Measurements from ENCODE around the gene PSMC1. TPM values are rescaled to one million over a fixed set of nuclear protein-coding genes. Genes with fewer than 3 reads are reported as not detected.

PSMC1 gene
- total RNA-seq, 3 donors from 2014 or later, result 74.4 to 170 (median 117) TPM

GRCh38 chr14:90302529-90303303, 46.4 kb downstream of the PSMC1 start:
- intact Hi-C loops (cut with DNase I; ENCODE audit: low total_unique reads), result no loop called here
- Histone ChIP-seq H3K9me3 (no peaks in the 10 kb centered on the region), H3K4me1 (peaks cover 0 to 4% of the 10 kb centered on the region in 2 donors), H3K27ac (no peak overlapping the region), H3K27me3 (no peaks in the 10 kb centered on the region), H3K4me3 (no peak overlapping the region), H3K36me3 (no peaks in the 10 kb centered on the region)
- no peak for TF ChIP-seq CTCF (IDR thresholded peaks at IDR 0.05)
- TF ChIP-seq POLR2AphosphoS5 (IDR thresholded peaks at IDR 0.05), result no peak
- no peak for TF ChIP-seq POLR2A (IDR thresholded peaks at IDR 0.05)
- no peak for DNase-seq (ENCODE audit: low spot score in 2 of 2)

- no peaks in the 10 kb centered on the region for H3K36me3 ChIP-seq
- H3K4me1 ChIP-seq, result peaks cover 0 to 4% of the 10 kb centered on the region in 2 donors
- H3K4me3 ChIP-seq, result no peak overlapping the region
- no peaks in the 10 kb centered on the region for H3K9me3 ChIP-seq
- no peaks in the 10 kb centered on the region for H3K27me3 ChIP-seq
- intact Hi-C loops (cut with DNase I; ENCODE audit: low total_unique reads), result no loop called here
- TF ChIP-seq POLR2A (IDR thresholded peaks at IDR 0.05) (no peak), POLR2AphosphoS5 (IDR thresholded peaks at IDR 0.05) (no peak), CTCF (IDR thresholded peaks at IDR 0.05) (no peak)
- H3K27ac ChIP-seq, result no peak overlapping the region
- no peak for DNase-seq (ENCODE audit: low spot score in 2 of 2)
Observed at GRCh38 chr14:90303473-90303872, 47.1 kb downstream of the PSMC1 start.

GRCh38 chr14:90304502-90304901, 48.1 kb downstream of the PSMC1 start:
- no peaks in the 10 kb centered on the region for H3K9me3 ChIP-seq
- intact Hi-C loops (cut with DNase I; ENCODE audit: low total_unique reads), result no loop called here
- DNase-seq (ENCODE audit: low spot score in 2 of 2), result no peak
- no peak overlapping the region for H3K27ac ChIP-seq
- no peak for TF ChIP-seq POLR2AphosphoS5 (IDR thresholded peaks at IDR 0.05)
- no peak for TF ChIP-seq CTCF (IDR thresholded peaks at IDR 0.05)
- no peak for TF ChIP-seq POLR2A (IDR thresholded peaks at IDR 0.05)
- no peaks in the 10 kb centered on the region for H3K27me3 ChIP-seq
- H3K4me1 ChIP-seq, result peaks cover 0 to 4% of the 10 kb centered on the region in 2 donors
- no peaks in the 10 kb centered on the region for H3K36me3 ChIP-seq
- no peak overlapping the region for H3K4me3 ChIP-seq

- TF ChIP-seq CTCF (IDR thresholded peaks at IDR 0.05) (no peak), POLR2AphosphoS5 (IDR thresholded peaks at IDR 0.05) (no peak), POLR2A (IDR thresholded peaks at IDR 0.05) (no peak)
- Histone ChIP-seq H3K4me1 (peaks cover 0 to 4% of the 10 kb centered on the region in 2 donors), H3K27me3 (no peaks in the 10 kb centered on the region), H3K4me3 (no peak overlapping the region), H3K27ac (no peak overlapping the region), H3K36me3 (no peaks in the 10 kb centered on the region), H3K9me3 (no peaks in the 10 kb centered on the region)
- intact Hi-C loops (cut with DNase I; ENCODE audit: low total_unique reads), result no loop called here
- DNase-seq (ENCODE audit: low spot score in 2 of 2), result no peak
Observed at GRCh38 chr14:90305176-90305601, 48.8 kb downstream of the PSMC1 start.

GRCh38 chr14:90308561-90308960, 52.2 kb downstream of the PSMC1 start:
- H3K27ac ChIP-seq, result no peak overlapping the region
- TF ChIP-seq POLR2A (IDR thresholded peaks at IDR 0.05) (no peak), CTCF (IDR thresholded peaks at IDR 0.05) (no peak), POLR2AphosphoS5 (IDR thresholded peaks at IDR 0.05) (no peak)
- H3K27me3 ChIP-seq, result no peaks in the 10 kb centered on the region
- intact Hi-C loops (cut with DNase I; ENCODE audit: low total_unique reads), result no loop called here
- H3K9me3 ChIP-seq, result no peaks in the 10 kb centered on the region
- DNase-seq (ENCODE audit: low spot score in 2 of 2), result no peak
- no peaks in the 10 kb centered on the region for H3K4me1 ChIP-seq
- H3K4me3 ChIP-seq, result no peak overlapping the region
- H3K36me3 ChIP-seq, result no peaks in the 10 kb centered on the region
